ENCODE results near the gene CITED4.
A peak's percentile ranks its signal among the peaks of the same experiment; 100 is the strongest.

Gene CITED4

GRCh38 chr1:40851643-40852042 lies 10.5 kb downstream of the CITED4 start:
- no peak for DNase-seq

GRCh38 chr1:40849801-40850592 lies 12.2 kb downstream of the CITED4 start:
- DNase-seq, result no peak

- DNase-seq, result no peak
Measured at GRCh38 chr1:40848530-40849189, 13.5 kb downstream of the CITED4 start.

- DNase-seq, result no peak
Measured at GRCh38 chr1:40847023-40847745, 15.0 kb downstream of the CITED4 start.

GRCh38 chr1:40845895-40846294 lies 16.3 kb downstream of the CITED4 start:
- no peak for DNase-seq

- no peak for DNase-seq
Measured at GRCh38 chr1:40844887-40845878, 17.0 kb downstream of the CITED4 start.

GRCh38 chr1:40844079-40844478 lies 18.1 kb downstream of the CITED4 start:
- DNase-seq, result peak; percentile 90

GRCh38 chr1:40842691-40843090 lies 19.5 kb downstream of the CITED4 start:
- no peak for DNase-seq

GRCh38 chr1:40842207-40842606 lies 20.0 kb downstream of the CITED4 start:
- no peak for DNase-seq

GRCh38 chr1:40841602-40842001 lies 20.6 kb downstream of the CITED4 start:
- DNase-seq, result no peak

- DNase-seq, result no peak
Measured at GRCh38 chr1:40840526-40841323, 21.4 kb downstream of the CITED4 start.

- no peak for DNase-seq
Measured at GRCh38 chr1:40839943-40840335, 22.2 kb downstream of the CITED4 start.

- DNase-seq, result no peak
Measured at GRCh38 chr1:40838980-40839942, 22.9 kb downstream of the CITED4 start.

GRCh38 chr1:40838045-40838979 lies 23.9 kb downstream of the CITED4 start:
- no peak for DNase-seq

GRCh38 chr1:40837601-40838000 lies 24.6 kb downstream of the CITED4 start:
- DNase-seq, result no peak

- DNase-seq, result no peak
Measured at GRCh38 chr1:40836283-40836682, 25.9 kb downstream of the CITED4 start.

GRCh38 chr1:40834968-40835545 lies 27.1 kb downstream of the CITED4 start:
- DNase-seq, result no peak

- no peak for DNase-seq
Measured at GRCh38 chr1:40833979-40834378, 28.2 kb downstream of the CITED4 start.
